NCI-H1105 (cell line): ENCODE measurements around the gene NPTX2.

ENCODE experiments used
- DNase-seq: peaks from one replicate; lab custom pipeline; 2025; lab: John Stamatoyannopoulos, UW

Gene NPTX2

GRCh38 chr7:98654524-98655272 is 37.6 kb downstream of the NPTX2 start:
- DNase-seq, result no peak

GRCh38 chr7:98655611-98656010 is 38.5 kb downstream of the NPTX2 start:
- DNase-seq, result no peak

GRCh38 chr7:98656899-98657298 is 39.8 kb downstream of the NPTX2 start:
- no peak for DNase-seq

- no peak for DNase-seq
Observed at GRCh38 chr7:98657736-98658135, 40.7 kb downstream of the NPTX2 start.

- no peak for DNase-seq
Observed at GRCh38 chr7:98659756-98660155, 42.7 kb downstream of the NPTX2 start.

GRCh38 chr7:98661607-98662006 is 44.5 kb downstream of the NPTX2 start:
- no peak for DNase-seq

GRCh38 chr7:98662289-98662688 is 45.2 kb downstream of the NPTX2 start:
- no peak for DNase-seq

GRCh38 chr7:98664882-98665281 is 47.8 kb downstream of the NPTX2 start:
- no peak for DNase-seq

GRCh38 chr7:98668255-98668654 is 51.2 kb downstream of the NPTX2 start:
- DNase-seq, result no peak

- no peak for DNase-seq
Observed at GRCh38 chr7:98669329-98670000, 52.4 kb downstream of the NPTX2 start.

- no peak for DNase-seq
Observed at GRCh38 chr7:98670186-98670585, 53.1 kb downstream of the NPTX2 start.

- no peak for DNase-seq
Observed at GRCh38 chr7:98671733-98672331, 54.7 kb downstream of the NPTX2 start.

- DNase-seq, result no peak
Observed at GRCh38 chr7:98674461-98674860, 57.4 kb downstream of the NPTX2 start.

- no peak for DNase-seq
Observed at GRCh38 chr7:98674881-98675280, 57.8 kb downstream of the NPTX2 start.

- DNase-seq, result no peak
Observed at GRCh38 chr7:98678215-98678614, 61.1 kb downstream of the NPTX2 start.
